ENCODE data around the gene MARCHF3.
"Not testable (repeated sequence)": the region's sequence is repeated elsewhere in the genome, so short reads cannot be mapped to it uniquely, and the experiment has no call there.

MARCHF3 gene

GRCh38 chr5:127046343-127047072 lies 16.1 kb upstream of the MARCHF3 start:
- DNase-seq = no peak

GRCh38 chr5:127042593-127042992 lies 12.2 kb upstream of the MARCHF3 start:
- DNase-seq = no peak

GRCh38 chr5:127041571-127041970 lies 11.2 kb upstream of the MARCHF3 start:
- DNase-seq = no peak

GRCh38 chr5:127040796-127041520 lies 10.6 kb upstream of the MARCHF3 start:
- DNase-seq = peak; percentile 64

GRCh38 chr5:127038550-127038949 lies 8.2 kb upstream of the MARCHF3 start:
- DNase-seq = no peak

GRCh38 chr5:127031863-127032232 lies 1.5 kb upstream of the MARCHF3 start:
- DNase-seq = no peak

- DNase-seq = no peak
Measured at GRCh38 chr5:127031147-127031862, 947 bp upstream of the MARCHF3 start.

GRCh38 chr5:127029581-127030258 lies 638 bp downstream of the MARCHF3 start:
- DNase-seq = peak; percentile 47

GRCh38 chr5:127028822-127029457 lies 1.4 kb downstream of the MARCHF3 start:
- DNase-seq = no peak

GRCh38 chr5:127027539-127027938 lies 2.8 kb downstream of the MARCHF3 start:
- no peak for DNase-seq

- DNase-seq = no peak
Measured at GRCh38 chr5:127026166-127026565, 4.2 kb downstream of the MARCHF3 start.

- DNase-seq = no peak
Measured at GRCh38 chr5:127025467-127025866, 4.9 kb downstream of the MARCHF3 start.

GRCh38 chr5:127024821-127025220 lies 5.5 kb downstream of the MARCHF3 start:
- DNase-seq = no peak

- DNase-seq = not testable (repeated sequence)
Measured at GRCh38 chr5:127023552-127024191, 6.7 kb downstream of the MARCHF3 start.

- no peak for DNase-seq
Measured at GRCh38 chr5:127022846-127023245, 7.5 kb downstream of the MARCHF3 start.

GRCh38 chr5:127019928-127020327 lies 10.4 kb downstream of the MARCHF3 start:
- no peak for DNase-seq

- not testable (repeated sequence) for DNase-seq
Measured at GRCh38 chr5:127016722-127017121, 13.6 kb downstream of the MARCHF3 start.

- DNase-seq = no peak
Measured at GRCh38 chr5:127015716-127016115, 14.6 kb downstream of the MARCHF3 start.

GRCh38 chr5:127014573-127014972 lies 15.8 kb downstream of the MARCHF3 start:
- DNase-seq = no peak

- DNase-seq = no peak
Measured at GRCh38 chr5:127013407-127013806, 17.0 kb downstream of the MARCHF3 start.

GRCh38 chr5:127012916-127013315 lies 17.4 kb downstream of the MARCHF3 start:
- no peak for DNase-seq

- DNase-seq = no peak
Measured at GRCh38 chr5:127011961-127012644, 18.3 kb downstream of the MARCHF3 start.
